H1 (cell line): ENCODE measurements around the gene DCLK1.

ENCODE experiments used
- BRCA1 ChIP-seq: IDR thresholded peaks from 2 replicates; pipeline ENCODE4 v1.6.1; 2012; ENCODE audit warnings: low read depth, low read length, improper control_type of control experiment
- CTCF ChIP-seq, 3 experiments: IDR thresholded peaks; 1 replicate in 2 of 3; 2 replicates in 1 of 3; pipeline versions ENCODE4 v1.5.1 to v1.6.1; 2011; ENCODE audit warnings: low read length in 3 of 3, mild to moderate bottlenecking in 3 of 3, inconsistent platforms in 2 of 3, low read depth in 1 of 3, moderate library complexity in 1 of 3; ENCODE audit not compliant: insufficient read depth in 1 of 3; ENCODE audit errors: control extremely low read depth in 1 of 3
- EGR1 ChIP-seq: IDR thresholded peaks from 2 replicates; pipeline ENCODE4 v1.6.1; 2011; ENCODE audit warnings: low read depth, low read length, borderline replicate concordance
- EP300 ChIP-seq, 2 experiments: IDR thresholded peaks; 1 replicate in 1 of 2; 2 replicates in 1 of 2; pipeline ENCODE4 v1.6.1; 2011 to 2012; ENCODE audit warnings: low read depth in 2 of 2, low read length in 2 of 2, mild to moderate bottlenecking in 2 of 2, borderline replicate concordance in 1 of 2, inconsistent platforms in 1 of 2, moderate library complexity in 1 of 2
- SIN3A ChIP-seq, 2 experiments: IDR thresholded peaks in 1 of 2; conservative IDR thresholded peaks in 1 of 2; 2 replicates each; pipeline ENCODE4 v1.6.1; 2011 to 2012; ENCODE audit warnings: low read length in 2 of 2, improper control_type of control experiment in 1 of 2, low read depth in 1 of 2, mild to moderate bottlenecking in 1 of 2

GRCh38 chr13:36082396-36082795 lies 48.8 kb downstream of the DCLK1 start:
- TF ChIP-seq EGR1 (no peak), EP300 (IDR thresholded peaks at IDR 0.05; ENCODE audit: borderline replicate concordance in 1 of 2, low read depth in 2 of 2, low read length in 2 of 2) (no peak), CTCF (IDR thresholded peaks at IDR 0.05; ENCODE audit: control extremely low read depth in 1 of 3, insufficient read depth in 1 of 3, low read depth in 1 of 3, low read length in 3 of 3) (no peak), SIN3A (conservative IDR thresholded peaks at IDR 0.05 in 1 of 2, IDR thresholded peaks at IDR 0.05 in 1 of 2; ENCODE audit: low read depth in 1 of 2, low read length in 2 of 2) (no peak), BRCA1 (no peak)
